Gastrocnemius medialis (tissue), 4 donors: ENCODE data around the gene NTM. TPM values are rescaled to one million over a fixed set of nuclear protein-coding genes. Genes with fewer than 3 reads are reported as not detected.

Experiments used
- ATAC-seq, 2 donors: fragments of 150-250 bp; one replicate each; pipeline ENCODE4 v1.9.1; 2016
- DNase-seq, 2 donors: peaks; one replicate each; pipeline ENCODE4 v3.0.0-alpha.2; 2019
- H3K27ac ChIP-seq, 4 donors: fragments of 200-600 bp; sonication (generic); 1 replicate in 1 of 4; 2 replicates in 3 of 4; pipeline ENCODE4 v1.5.1; 2016 to 2018; ENCODE audit warnings: mild to moderate bottlenecking in 2 of 4, moderate library complexity in 1 of 4
- H3K27me3 ChIP-seq, 3 donors: fragments of 200-600 bp; sonication (generic) in 2 of 3; 1 replicate in 1 of 3; 2 replicates in 2 of 3; pipeline versions ENCODE4 v1.5.1 to v1.6.0; 2016 to 2019; ENCODE audit warnings: mild to moderate bottlenecking in 1 of 3, moderate library complexity in 1 of 3
- H3K36me3 ChIP-seq, 2 donors: fragments of 200-600 bp; sonication (generic) in 1 of 2; one replicate each; pipeline ENCODE4 v1.5.1; 2017 to 2018
- H3K4me1 ChIP-seq, 2 donors: fragments of 200-600 bp; sonication (generic) in 1 of 2; one replicate each; pipeline ENCODE4 v1.5.1; 2016 to 2017; ENCODE audit warnings: mild to moderate bottlenecking in 2 of 2
- H3K4me3 ChIP-seq, 4 donors: fragments of 200-600 bp; sonication (generic) in 3 of 4; 1 replicate in 1 of 4; 2 replicates in 3 of 4; pipeline ENCODE4 v1.5.1; 2016 to 2019; ENCODE audit warnings: mild to moderate bottlenecking in 2 of 4
- H3K9me3 ChIP-seq, 3 donors: fragments of 200-600 bp; sonication (generic) in 2 of 3; 1 replicate in 1 of 3; 2 replicates in 2 of 3; pipeline ENCODE4 v1.5.1; 2016 to 2019
- CTCF ChIP-seq, 5 experiments: fragments of 450-650 bp in 3 of 5; fragments of 200-600 bp in 2 of 5; sonication (generic) in 2 of 5; IDR thresholded peaks in 4 of 5; conservative IDR thresholded peaks in 1 of 5; 1 replicate in 4 of 5; 2 replicates in 1 of 5; pipeline ENCODE4 v1.5.1; 2016 to 2019; ENCODE audit warnings: antibody characterized with exemption in 5 of 5, mild to moderate bottlenecking in 3 of 5, moderate library complexity in 3 of 5
- POLR2A ChIP-seq, 2 donors: fragments of 450-650 bp; IDR thresholded peaks; one replicate each; pipeline ENCODE4 v1.6.1; 2017; ENCODE audit warnings: antibody characterized with exemption in 2 of 2, mild to moderate bottlenecking in 2 of 2, moderate library complexity in 2 of 2
- in situ Hi-C, 4 donors: fragments of 200-750 bp; cut with MboI; loops; one replicate each; pipeline versions ENCODE4 v1.15.0 to v1.8.0; 2017; ENCODE audit warnings: low sequenced_read_pairs in 4 of 4
- intact Hi-C: fragments of 100-400 bp; cut with DNase I; formaldehyde crosslinking; loops from one replicate; pipeline ENCODE4 v1.15.1; 2023; ENCODE audit warnings: low total_unique reads
- total RNA-seq, 4 donors: library from RNA; depleted of rRNA; stranded (reverse); fragments of >200 nt; gene quantifications; one replicate each; pipeline versions ENCODE4 v1.1.0 to v1.2.3, GENCODE V29; 2016

NTM gene
- total RNA-seq, 4 donors from 2014 or later, result 0.69 TPM; not detected in 3

DNA sequence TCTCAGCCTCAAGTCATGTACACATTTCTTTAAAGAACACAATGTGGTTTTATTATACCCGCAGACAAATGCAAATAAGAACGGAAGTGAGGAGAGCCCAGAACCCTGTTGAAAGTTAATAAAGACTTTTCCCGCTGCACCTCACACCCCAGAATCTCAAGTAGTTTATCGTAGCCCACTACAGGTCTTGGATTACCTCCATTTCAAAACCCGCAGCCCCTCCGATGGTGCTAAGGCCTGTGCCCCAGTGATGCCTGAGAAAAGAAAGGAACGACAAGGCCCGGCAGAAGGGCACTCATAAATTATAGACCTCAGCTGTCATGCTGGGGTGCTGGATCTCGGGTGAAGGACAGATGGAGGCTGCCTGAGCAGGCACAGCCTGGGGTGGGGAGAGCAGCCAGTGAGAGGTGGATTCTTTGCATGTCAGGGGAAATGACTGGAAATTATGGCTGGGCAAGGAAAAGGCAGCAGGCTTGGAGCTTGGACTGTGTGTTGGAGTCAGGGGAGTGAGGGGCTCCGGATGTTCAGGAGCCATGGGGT lies 354.1 kb downstream of the NTM start:
- no peak overlapping the region for H3K4me3 ChIP-seq
- no peaks in the 10 kb centered on the region for H3K27me3 ChIP-seq
- no peaks in the 10 kb centered on the region for H3K36me3 ChIP-seq
- intact Hi-C loops, result no loop called here
- ATAC-seq (no peak), DNase-seq (no peak)
- no peak overlapping the region for H3K27ac ChIP-seq
- no peak for TF ChIP-seq POLR2A (IDR thresholded peaks at IDR 0.05)
- TF ChIP-seq CTCF (IDR thresholded peaks at IDR 0.05 in 4 of 5, conservative IDR thresholded peaks at IDR 0.05 in 1 of 5), result no peak
- H3K4me1 ChIP-seq, result no peaks in the 10 kb centered on the region
- in situ Hi-C loops, result no loop called here
- H3K9me3 ChIP-seq, result no peaks in the 10 kb centered on the region

GRCh38 chr11:131734871-131735270 lies 364.5 kb downstream of the NTM start:
- in situ Hi-C loops, result loop anchor here in 1 of 4 donors (25.0 kb wide), 2 partner anchors 98 to 402 kb away; no protein-coding TSS in a partner anchor

DNA sequence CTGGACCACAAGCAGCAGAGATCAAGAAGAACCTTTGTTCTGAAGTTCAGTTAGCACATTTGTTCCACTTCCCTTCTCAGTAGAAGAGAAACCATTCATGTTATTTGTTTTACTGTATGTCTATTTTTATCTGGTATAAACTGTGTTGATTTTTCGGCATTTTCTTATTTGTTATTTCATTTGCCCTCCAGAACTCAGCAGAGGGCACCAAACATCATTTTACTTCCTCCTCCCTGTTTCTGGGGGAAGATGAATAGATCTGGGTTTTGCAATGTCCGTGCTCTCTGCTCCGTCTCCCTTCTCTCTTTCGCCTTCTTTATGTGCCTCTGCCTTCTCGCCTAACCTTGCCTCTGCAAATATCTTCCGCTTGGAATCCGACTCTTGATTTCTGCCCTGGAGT lies 366.9 kb downstream of the NTM start:
- Histone ChIP-seq H3K27ac (no peak overlapping the region), H3K9me3 (no peaks in the 10 kb centered on the region), H3K27me3 (no peaks in the 10 kb centered on the region), H3K4me3 (no peak overlapping the region), H3K36me3 (no peaks in the 10 kb centered on the region), H3K4me1 (no peaks in the 10 kb centered on the region)
- DNase-seq (no peak), ATAC-seq (no peak)
- TF ChIP-seq POLR2A (IDR thresholded peaks at IDR 0.05) (no peak), CTCF (IDR thresholded peaks at IDR 0.05 in 4 of 5, conservative IDR thresholded peaks at IDR 0.05 in 1 of 5) (no peak)
- in situ Hi-C loops, result loop anchor here in 1 of 4 donors (25.0 kb wide), 2 partner anchors 100 to 400 kb away; no protein-coding TSS in a partner anchor
- intact Hi-C loops, result no loop called here

More at GRCh38 chr11:131734871-131735270, 364.5 kb downstream of the NTM start:
- ATAC-seq (no peak), DNase-seq (no peak)
- TF ChIP-seq CTCF (IDR thresholded peaks at IDR 0.05 in 4 of 5, conservative IDR thresholded peaks at IDR 0.05 in 1 of 5) (no peak), POLR2A (IDR thresholded peaks at IDR 0.05) (no peak)
- H3K4me3 ChIP-seq, result no peak overlapping the region
- H3K27me3 ChIP-seq, result no peaks in the 10 kb centered on the region
- no peaks in the 10 kb centered on the region for H3K36me3 ChIP-seq
- intact Hi-C loops, result no loop called here
- no peak overlapping the region for H3K27ac ChIP-seq
- H3K9me3 ChIP-seq, result no peaks in the 10 kb centered on the region
- H3K4me1 ChIP-seq, result no peaks in the 10 kb centered on the region

- TF ChIP-seq CTCF (IDR thresholded peaks at IDR 0.05 in 4 of 5, conservative IDR thresholded peaks at IDR 0.05 in 1 of 5) (no peak), POLR2A (IDR thresholded peaks at IDR 0.05) (no peak)
- no peak for ATAC-seq
- intact Hi-C loops (no loop called here), in situ Hi-C loops (loop anchor here in 1 of 4 donors (25.0 kb wide), 2 partner anchors 102 to 398 kb away; no protein-coding TSS in a partner anchor)
- no peak for DNase-seq
- H3K27me3 ChIP-seq, result no peaks in the 10 kb centered on the region
- H3K36me3 ChIP-seq, result no peaks in the 10 kb centered on the region
- no peak overlapping the region for H3K27ac ChIP-seq
- H3K4me3 ChIP-seq, result no peak overlapping the region
- H3K9me3 ChIP-seq, result no peaks in the 10 kb centered on the region
- no peaks in the 10 kb centered on the region for H3K4me1 ChIP-seq
Measured at GRCh38 chr11:131739243-131739882, 368.9 kb downstream of the NTM start.
